ENCODE measurements around the gene TXNRD1.

GRCh38 chr12:104189915-104190555, 25.5 kb upstream of the TXNRD1 start:
- TF ChIP-seq CTCF (IDR thresholded peaks at IDR 0.05), result no peak
- TF ChIP-seq POLR2A (IDR thresholded peaks at IDR 0.05), result no peak
- TF ChIP-seq POLR2AphosphoS5 (IDR thresholded peaks at IDR 0.05), result no peak

Measured in prostate gland (tissue), 2 donors.